ENCODE data around the gene CUEDC2. TPM values are rescaled to one million over a fixed set of nuclear protein-coding genes. Genes with fewer than 3 reads are reported as not detected.

CUEDC2 gene
- total RNA-seq, 1 donor from 2014 or later: 54.5 TPM

GRCh38 chr10:102424916-102425315 lies 7.5 kb downstream of the CUEDC2 start:
- DNase-seq: no peak

- no peak for DNase-seq
Observed at GRCh38 chr10:102424145-102424544, 8.2 kb downstream of the CUEDC2 start.

- DNase-seq: no peak
Observed at GRCh38 chr10:102423372-102423968, 8.9 kb downstream of the CUEDC2 start.

DNA sequence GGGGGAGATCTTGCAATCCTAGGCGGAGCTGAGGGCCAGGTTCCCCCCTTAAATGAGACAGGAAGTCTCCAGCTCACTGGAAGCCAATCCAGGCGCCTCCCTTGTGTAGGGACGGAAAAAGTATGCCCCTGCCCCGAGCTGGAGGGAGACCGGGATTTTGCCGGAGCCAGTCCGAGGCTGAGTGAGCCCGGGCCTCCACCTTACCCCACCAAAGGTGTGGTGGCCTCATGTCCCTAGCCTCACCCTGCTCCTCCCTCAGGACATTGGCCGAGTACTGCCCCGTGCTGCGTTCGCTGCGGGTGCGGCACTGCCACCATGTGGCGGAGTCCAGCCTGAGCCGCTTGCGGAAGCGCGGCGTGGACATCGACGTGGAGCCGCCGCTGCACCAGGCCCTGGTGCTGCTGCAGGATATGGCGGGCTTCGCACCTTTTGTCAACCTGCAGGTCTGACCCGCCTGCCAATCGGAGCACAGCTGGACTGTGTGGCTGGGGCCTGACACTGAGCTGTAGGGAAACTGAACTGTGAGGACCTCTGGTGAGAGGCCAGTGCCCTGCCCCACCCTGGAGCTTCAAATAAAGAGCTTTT lies 9.7 kb downstream of the CUEDC2 start:
- peak; percentile 61 for DNase-seq

DNA sequence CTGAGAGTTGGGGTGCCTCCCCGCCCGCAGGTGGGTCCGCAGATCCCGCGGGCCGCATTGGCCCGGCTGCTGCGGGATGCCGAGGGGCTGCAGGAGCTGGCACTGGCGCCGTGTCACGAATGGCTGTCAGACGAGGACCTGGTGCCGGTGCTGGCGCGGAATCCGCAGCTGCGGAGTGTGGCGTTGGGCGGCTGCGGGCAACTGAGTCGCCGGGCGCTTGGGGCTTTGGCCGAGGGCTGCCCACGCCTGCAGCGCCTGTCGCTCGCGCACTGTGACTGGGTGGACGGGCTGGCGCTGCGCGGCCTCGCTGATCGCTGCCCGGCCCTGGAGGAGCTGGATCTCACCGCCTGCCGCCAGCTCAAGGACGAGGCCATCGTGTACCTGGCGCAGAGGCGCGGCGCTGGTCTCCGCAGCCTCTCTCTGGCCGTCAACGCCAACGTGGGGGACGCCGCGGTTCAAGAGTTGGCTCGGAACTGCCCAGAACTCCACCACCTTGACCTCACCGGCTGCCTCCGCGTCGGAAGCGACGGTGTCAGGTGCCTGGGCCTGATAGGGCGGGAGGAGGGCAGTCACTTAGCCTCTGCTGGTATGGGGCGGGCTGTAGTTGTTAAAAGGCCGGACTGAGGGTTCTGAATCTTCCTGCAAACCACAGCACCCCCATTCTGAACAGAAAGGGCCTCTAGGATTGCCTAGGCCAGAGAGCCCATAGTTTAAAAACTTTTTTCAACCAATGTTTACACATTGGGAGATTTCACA lies 10.4 kb downstream of the CUEDC2 start:
- DNase-seq: no peak

DNA sequence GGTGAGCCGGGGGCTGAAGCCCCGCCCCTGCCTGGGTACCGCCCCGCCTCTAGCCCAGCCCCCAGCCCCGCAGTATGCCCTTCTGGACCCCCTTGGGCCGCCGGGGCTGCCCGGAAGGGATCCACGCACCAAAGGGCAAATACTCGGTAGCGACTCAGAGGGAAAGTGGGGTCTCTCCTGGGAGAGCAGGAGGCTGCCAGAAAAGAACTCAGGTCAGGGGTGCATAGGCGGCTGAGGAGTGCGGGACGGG lies 10.9 kb downstream of the CUEDC2 start:
- no peak for DNase-seq

GRCh38 chr10:102420714-102421506 lies 11.5 kb downstream of the CUEDC2 start, which contains the start of gene FBXL15:
Gene FBXL15 (plus strand): TSS chr10:102420836. CDS start chr10:102421130, 294 bp downstream.
- DNase-seq: peak; percentile 99

DNA sequence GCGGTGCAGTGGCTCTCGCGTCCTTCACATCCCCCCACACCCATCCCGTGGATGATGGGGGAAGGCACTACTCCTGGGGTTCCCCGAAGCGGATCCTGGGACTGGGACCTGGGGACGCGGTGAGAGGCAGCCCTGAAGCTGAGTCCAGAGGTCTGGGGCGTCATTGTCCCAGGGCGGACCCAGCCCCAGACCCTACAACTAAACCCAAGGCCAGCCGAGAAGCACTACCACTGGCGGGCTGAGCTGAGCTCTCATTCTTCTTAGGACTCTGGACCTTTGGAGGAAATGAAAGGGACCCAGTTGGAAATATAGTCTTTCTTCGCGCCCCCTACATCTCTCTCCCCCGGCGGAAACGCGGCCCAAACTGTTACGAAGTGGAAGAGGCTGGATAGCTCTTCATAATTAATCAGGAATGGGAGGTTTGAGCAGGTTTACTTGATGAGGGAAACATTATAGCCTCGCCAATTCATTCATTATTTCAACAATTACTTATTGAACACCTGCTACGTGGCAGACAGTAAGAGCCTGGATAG lies 12.1 kb downstream of the CUEDC2 start:
- no peak for DNase-seq

DNA sequence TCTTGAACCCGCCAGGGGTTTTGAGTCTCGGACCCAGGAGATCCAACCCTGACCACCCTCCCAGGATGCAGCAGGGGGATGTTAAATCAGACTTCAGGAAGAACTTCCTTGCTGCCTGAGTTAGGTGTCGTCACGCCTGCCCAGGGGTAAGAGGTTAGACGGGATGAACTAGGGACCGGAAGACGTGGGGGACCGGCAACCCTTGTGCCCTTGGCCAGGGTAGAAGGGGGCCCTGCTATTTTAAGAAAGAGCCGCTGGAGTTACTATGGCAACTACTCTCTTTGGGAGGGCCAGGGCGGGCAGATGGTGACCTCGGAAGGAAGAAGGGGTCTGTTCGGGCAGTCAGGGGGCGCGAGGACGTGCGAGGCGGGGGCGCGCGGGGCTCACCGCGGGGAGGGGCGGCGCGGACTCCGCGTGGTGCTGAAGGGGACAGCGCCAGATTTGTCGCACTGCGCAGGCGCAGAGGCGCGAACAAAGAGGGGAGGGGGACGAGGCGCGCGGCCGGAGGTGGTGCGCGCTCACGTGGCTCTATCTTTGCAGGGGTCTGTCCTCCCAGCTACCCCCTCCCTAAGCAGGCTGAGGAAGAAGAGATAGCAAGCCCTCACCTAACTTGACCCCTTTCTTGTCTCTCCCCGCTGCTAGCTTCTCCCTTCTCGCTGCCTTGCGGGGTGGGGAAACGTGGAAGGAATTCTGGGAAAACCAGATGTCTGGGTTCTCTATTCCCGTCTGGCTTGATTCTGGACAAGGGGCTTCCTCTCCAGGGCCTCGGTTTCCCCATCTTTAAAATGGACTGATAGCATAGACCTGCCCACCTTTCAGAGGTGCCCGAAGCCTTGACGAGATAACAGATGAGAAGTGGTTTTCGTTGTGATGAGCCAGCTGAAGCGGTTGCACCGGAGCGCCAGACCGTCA lies 12.8 kb downstream of the CUEDC2 start:
- DNase-seq: peak; percentile 81

DNA sequence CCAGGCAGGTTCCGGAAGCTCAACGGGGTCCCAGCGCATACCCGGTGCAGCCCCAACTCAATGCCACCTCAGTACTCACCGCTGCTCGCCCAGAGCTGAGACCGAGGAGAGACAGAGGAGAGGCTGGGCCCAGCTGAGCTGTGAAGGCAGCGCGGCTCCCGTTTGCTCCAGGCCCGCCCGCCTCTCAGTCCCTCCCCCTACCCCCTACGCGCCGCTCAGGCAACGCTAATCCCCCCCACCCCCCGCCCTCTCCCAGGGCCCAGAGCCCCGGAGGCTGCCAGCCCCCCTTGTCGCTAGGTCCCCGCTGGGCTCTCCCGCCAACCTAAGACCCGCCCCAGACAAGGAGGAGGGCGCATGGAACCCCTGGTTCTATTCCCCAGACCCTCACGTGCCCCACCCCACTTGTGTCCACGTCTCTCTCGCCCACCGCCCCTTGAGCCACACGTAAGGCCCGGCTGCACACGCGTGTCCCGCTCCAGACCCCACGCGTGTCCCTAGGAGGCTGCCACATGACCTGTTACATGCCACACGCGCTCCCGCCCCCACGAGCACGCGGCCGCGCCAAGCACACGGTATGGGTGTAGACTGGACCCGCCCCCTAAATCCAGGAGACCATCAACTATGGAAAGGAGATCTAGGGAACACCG lies 13.6 kb downstream of the CUEDC2 start, which contains the start of gene PSD:
PSD (minus strand) TSS at position 164 of the 647 bp plus-strand sequence. CDS start 1,747 bp downstream, outside the sequence.
- DNase-seq: no peak

DNA sequence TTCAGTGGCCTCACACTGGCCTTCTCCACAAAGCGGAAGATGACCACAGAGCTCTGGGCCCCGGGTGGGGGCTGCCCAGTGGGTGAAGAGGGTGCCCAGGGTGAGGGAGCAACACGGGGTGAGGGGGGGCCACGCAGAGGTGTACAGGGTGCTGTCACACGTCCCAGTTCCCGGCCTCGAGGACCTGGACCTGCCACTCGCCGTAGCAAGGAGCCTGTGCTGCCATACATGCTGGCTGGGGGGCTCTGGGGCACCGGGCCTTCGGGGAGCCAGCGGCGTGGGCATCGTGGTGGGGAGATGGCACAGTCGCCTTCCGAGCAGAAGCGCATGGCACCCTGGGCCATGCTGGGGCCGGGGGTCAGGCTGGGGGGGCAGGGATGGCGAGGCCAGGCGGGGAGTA lies 15.7 kb downstream of the CUEDC2 start:
- DNase-seq: no peak

- no peak for DNase-seq
Observed at GRCh38 chr10:102416283-102416682, 16.1 kb downstream of the CUEDC2 start.

- DNase-seq: no peak
Observed at GRCh38 chr10:102414749-102415148, 17.6 kb downstream of the CUEDC2 start.

DNA sequence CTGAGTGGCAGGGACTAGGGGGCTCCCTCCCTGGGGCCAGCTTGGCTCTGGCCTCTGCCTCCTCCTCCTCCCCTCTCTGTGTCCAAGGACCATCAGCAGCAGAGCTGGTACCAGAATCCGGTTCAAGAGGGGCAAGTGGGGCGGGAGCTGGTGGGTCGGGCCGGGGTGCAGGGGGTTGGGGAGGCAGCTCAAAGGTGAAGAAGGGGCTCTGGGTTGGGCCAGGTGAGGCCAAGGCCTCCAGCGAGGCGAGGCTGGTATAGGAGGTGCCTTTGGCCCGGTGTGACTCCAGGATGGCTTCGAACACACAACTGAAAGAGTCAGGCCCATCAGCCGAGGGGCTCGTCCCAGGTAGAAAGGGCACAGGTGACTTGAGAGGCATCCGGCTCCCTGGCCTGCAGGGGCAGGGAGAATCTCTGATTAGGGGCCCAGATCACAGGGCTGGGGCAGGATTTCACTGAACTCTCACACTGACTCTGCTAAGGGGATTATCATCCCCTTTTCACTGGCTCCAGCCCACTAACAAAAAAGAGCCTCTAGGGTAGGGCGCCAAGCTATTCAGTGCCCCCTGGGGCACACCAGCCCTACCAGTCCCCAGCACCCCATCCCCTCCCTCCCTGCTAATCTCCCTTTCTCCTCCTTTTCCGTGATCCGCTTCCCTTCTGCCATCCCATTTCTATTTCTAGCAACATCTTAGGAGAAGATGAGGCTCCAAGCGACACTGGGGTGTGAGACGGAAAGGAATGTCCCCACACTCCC lies 18.4 kb downstream of the CUEDC2 start:
- no peak for DNase-seq

GRCh38 chr10:102413053-102413705 lies 19.2 kb downstream of the CUEDC2 start:
- no peak for DNase-seq

DNA sequence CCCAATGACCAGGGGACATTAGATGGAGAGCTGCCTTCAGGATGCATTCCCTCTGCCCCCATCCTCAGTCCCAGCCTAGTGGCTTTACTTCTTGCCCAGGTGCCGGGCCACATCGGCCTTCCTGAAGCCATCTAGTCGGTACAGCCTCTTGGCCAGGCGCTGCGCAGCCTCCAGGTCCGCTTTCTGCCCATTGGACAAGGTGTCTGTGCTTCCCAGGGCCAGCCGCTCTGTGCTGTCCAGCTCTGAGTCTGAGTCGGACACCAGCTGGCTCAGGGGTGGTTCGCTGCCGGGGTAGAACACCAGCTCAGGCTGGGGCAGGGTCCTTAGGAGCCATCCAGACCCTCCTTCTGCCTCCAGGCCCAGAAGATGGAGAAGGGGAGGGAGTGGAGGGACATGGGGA lies 20.1 kb downstream of the CUEDC2 start:
- DNase-seq: no peak

- DNase-seq: no peak
Observed at GRCh38 chr10:102411341-102412255, 20.8 kb downstream of the CUEDC2 start.

- DNase-seq: peak; percentile 74
Observed at GRCh38 chr10:102410429-102411073, 21.8 kb downstream of the CUEDC2 start.

Data from tongue (tissue), 2 donors.